Esophagus muscularis mucosa (tissue), 4 donors: ENCODE data around the gene WBP2. TPM values are rescaled to one million over a fixed set of nuclear protein-coding genes. Genes with fewer than 3 reads are reported as not detected.

Source experiments
- DNase-seq: peaks from one replicate; pipeline ENCODE4 v3.0.0-alpha.2; 2017; ENCODE audit errors: extremely low spot score
- H3K27ac ChIP-seq, 4 donors: fragments of 200-600 bp; sonication (generic); replicated peaks in 1 of 4; 1 replicate in 3 of 4; 2 replicates in 1 of 4; pipeline ENCODE4 v1.5.1; 2016 to 2019; ENCODE audit warnings: mild to moderate bottlenecking in 1 of 4
- H3K27me3 ChIP-seq, 4 donors: fragments of 200-600 bp; sonication (generic); one replicate each; pipeline versions ENCODE4 v1.5.1 to v1.6.0; 2016 to 2019
- H3K36me3 ChIP-seq, 4 donors: fragments of 200-600 bp; sonication (generic); one replicate each; pipeline ENCODE4 v1.5.1; 2016 to 2019
- H3K4me1 ChIP-seq, 4 donors: fragments of 200-600 bp; sonication (generic); one replicate each; pipeline ENCODE4 v1.5.1; 2016 to 2019
- H3K4me3 ChIP-seq, 4 donors: fragments of 200-600 bp; sonication (generic); 1 replicate in 2 of 4; 2 replicates in 2 of 4; pipeline ENCODE4 v1.5.1; 2016 to 2019; ENCODE audit warnings: mild to moderate bottlenecking in 4 of 4, moderate library complexity in 1 of 4
- H3K9me3 ChIP-seq, 4 donors: fragments of 200-600 bp; sonication (generic); 1 replicate in 3 of 4; 2 replicates in 1 of 4; pipeline ENCODE4 v1.5.1; 2016 to 2019
- EP300 ChIP-seq: sonication (generic); formaldehyde crosslinking; IDR thresholded peaks from one replicate; pipeline ENCODE4 v1.6.1; 2017; ENCODE audit warnings: antibody characterized with exemption
- POLR2A ChIP-seq: fragments of 450-650 bp; IDR thresholded peaks from one replicate; pipeline ENCODE4 v1.6.1; 2017; ENCODE audit warnings: antibody characterized with exemption, moderate library complexity, mild to moderate bottlenecking, low read depth
- POLR2AphosphoS5 ChIP-seq, 2 donors: sonication (generic); formaldehyde crosslinking; IDR thresholded peaks; one replicate each; pipeline ENCODE4 v1.6.1; 2017; ENCODE audit warnings: antibody characterized with exemption in 2 of 2
- WGBS: methylation state at CpG from one replicate; pipeline ENCODE4 v1.1.5; 2018; 5-methylcytosine and 5-hydroxymethylcytosine counted together
- intact Hi-C: fragments of 100-400 bp; cut with DNase I; formaldehyde crosslinking; loops from one replicate; pipeline ENCODE4 v1.15.1; 2023
- total RNA-seq, 4 donors: library from RNA; depleted of rRNA; stranded (reverse); fragments of >200 nt; gene quantifications; one replicate each; pipeline versions ENCODE4 v1.1.0 to v1.2.1, GENCODE V29; 2016
- TF ChIP-seq, protein P1 (sequence below), 3 experiments: fragments of 200-600 bp in 2 of 3; fragments of 450-650 bp in 1 of 3; sonication (generic) in 2 of 3; IDR thresholded peaks; one replicate each; pipeline ENCODE4 v1.5.1; 2017 to 2019; ENCODE audit warnings: antibody characterized with exemption in 3 of 3, mild to moderate bottlenecking in 2 of 3, moderate library complexity in 1 of 3

Gene WBP2
- total RNA-seq, 4 donors from 2014 or later: 48.2 to 95.8 (median 85.2) TPM

DNA sequence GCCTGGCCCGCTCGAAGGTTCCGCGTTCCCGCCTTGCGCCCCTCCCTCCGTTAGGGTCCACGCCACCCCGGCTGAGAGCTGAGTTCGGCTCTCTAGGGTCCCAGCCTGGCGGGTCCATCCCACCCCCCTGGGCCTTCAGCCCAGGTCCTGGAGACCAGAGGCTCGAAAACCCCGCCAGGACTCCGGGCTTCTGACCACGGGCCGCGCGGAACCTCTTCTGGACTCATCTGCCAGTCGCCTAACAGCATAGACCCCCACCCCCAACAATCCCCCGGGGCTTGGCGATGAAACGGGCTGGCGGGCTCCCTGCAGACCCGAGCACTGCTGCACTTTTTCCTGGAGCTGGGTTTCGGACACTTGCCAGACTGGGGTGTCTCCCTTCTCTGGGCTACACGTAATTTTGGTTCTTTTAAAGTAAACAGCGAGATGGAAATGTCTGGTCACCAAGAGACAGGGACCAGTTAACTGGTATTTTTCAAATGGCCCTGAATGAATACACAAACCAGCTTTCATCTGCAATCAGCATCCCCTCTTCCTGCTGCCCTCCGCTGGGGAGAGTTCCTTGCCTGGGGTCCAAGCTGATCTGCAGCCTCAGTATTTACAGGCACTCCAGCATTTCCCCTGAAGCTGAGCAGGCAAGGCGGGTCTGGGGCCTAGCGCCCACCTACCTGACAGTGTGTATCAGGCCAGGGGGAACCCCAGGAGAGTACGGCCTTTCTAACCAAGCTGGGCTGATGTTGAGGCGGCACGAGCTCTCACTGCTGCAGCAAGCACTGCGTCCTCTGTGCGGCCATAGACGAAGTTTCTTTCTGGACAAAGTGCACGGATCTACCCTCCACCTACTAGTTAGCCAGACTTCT, 42.3 kb upstream of the WBP2 start:
- Histone ChIP-seq H3K27ac (peak overlapping the region; percentile 89 to 98 (median 96)), H3K36me3 (peaks cover 35 to 54% (median 51%) of the 10 kb centered on the region in 4 donors), H3K4me3 (peak overlapping the region; percentile 73 to 99 (median 77)), H3K27me3 (no peaks in the 10 kb centered on the region), H3K9me3 (no peaks in the 10 kb centered on the region), H3K4me1 (peaks cover 25 to 50% (median 46%) of the 10 kb centered on the region in 4 donors)
- TF ChIP-seq, protein P1, sequence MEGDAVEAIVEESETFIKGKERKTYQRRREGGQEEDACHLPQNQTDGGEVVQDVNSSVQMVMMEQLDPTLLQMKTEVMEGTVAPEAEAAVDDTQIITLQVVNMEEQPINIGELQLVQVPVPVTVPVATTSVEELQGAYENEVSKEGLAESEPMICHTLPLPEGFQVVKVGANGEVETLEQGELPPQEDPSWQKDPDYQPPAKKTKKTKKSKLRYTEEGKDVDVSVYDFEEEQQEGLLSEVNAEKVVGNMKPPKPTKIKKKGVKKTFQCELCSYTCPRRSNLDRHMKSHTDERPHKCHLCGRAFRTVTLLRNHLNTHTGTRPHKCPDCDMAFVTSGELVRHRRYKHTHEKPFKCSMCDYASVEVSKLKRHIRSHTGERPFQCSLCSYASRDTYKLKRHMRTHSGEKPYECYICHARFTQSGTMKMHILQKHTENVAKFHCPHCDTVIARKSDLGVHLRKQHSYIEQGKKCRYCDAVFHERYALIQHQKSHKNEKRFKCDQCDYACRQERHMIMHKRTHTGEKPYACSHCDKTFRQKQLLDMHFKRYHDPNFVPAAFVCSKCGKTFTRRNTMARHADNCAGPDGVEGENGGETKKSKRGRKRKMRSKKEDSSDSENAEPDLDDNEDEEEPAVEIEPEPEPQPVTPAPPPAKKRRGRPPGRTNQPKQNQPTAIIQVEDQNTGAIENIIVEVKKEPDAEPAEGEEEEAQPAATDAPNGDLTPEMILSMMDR (IDR thresholded peaks at IDR 0.05): no peak
- intact Hi-C loops: loop anchor here (2.0 kb wide), 1 partner anchor 47 kb away; no protein-coding TSS in a partner anchor
- WGBS: 60% methylated on average over 14 of the region's 37 CpGs
- DNase-seq: no peak

DNA sequence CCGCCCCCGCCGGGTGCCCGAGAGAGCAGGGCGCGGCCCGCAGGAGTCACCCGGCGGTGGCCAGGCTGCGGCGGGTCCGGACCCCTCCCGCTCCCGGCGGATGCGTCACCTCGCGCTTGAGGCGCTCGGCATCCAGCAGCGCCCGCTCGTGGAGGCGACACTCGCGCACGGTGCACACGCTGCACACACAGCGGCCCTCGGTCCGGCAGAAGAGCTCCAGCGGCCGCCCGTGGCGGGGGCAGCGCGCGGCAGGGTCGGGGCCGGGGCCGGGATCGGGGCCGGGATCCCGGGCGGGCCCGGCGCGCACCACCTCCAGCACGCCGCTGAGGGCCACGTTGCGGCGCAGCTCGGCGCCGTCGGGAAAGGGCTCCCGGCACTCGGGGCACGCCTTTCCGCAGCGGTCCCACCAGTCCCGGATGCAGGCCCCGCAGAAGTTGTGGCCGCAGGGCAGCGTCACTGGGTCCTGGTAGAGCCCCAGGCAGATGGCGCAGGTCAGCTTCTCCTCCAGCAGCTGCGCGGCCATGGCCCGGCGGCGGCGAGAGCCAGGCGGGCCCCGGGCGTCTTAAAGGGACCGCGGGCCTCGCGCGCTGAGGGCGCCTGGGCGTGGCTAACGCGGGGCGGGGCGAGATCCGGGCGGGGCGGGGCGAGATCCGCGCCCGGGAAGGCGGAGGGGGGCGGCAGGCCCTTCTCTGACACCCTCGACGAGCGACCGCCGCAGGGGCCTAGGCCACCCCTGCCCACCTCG, 41.5 kb upstream of the WBP2 start, which contains the start of gene TRIM65:
Gene TRIM65, minus strand, starts transcription at position 537 of the 745 bp plus-strand sequence. Its CDS starts 14 bp downstream, at position 523.
- Histone ChIP-seq H3K4me3 (peak within 1 kb of the TSS; percentile 73 to 99 (median 77)), H3K9me3 (no peaks in the 10 kb centered on the region), H3K4me1 (peaks cover 25 to 55% (median 52%) of the 10 kb centered on the region in 4 donors), H3K27ac (peak within 1 kb of the TSS; percentile 89 to 98 (median 96)), H3K27me3 (no peaks in the 10 kb centered on the region), H3K36me3 (peaks cover 31 to 54% (median 51%) of the 10 kb centered on the region in 4 donors)
- TF ChIP-seq POLR2AphosphoS5 (IDR thresholded peaks at IDR 0.05) (peak; percentile 65 to 90), EP300 (no peak), POLR2A (peak; percentile 66)
- TF ChIP-seq, protein P1 (IDR thresholded peaks at IDR 0.05): peak; percentile 51 to 62 (median 54)
- 0% methylated on average over 18 of the region's 102 CpGs for WGBS
- no peak for DNase-seq
- intact Hi-C loops: loop anchor here (2.0 kb wide), 1 partner anchor 46 kb away; no protein-coding TSS in a partner anchor

DNA sequence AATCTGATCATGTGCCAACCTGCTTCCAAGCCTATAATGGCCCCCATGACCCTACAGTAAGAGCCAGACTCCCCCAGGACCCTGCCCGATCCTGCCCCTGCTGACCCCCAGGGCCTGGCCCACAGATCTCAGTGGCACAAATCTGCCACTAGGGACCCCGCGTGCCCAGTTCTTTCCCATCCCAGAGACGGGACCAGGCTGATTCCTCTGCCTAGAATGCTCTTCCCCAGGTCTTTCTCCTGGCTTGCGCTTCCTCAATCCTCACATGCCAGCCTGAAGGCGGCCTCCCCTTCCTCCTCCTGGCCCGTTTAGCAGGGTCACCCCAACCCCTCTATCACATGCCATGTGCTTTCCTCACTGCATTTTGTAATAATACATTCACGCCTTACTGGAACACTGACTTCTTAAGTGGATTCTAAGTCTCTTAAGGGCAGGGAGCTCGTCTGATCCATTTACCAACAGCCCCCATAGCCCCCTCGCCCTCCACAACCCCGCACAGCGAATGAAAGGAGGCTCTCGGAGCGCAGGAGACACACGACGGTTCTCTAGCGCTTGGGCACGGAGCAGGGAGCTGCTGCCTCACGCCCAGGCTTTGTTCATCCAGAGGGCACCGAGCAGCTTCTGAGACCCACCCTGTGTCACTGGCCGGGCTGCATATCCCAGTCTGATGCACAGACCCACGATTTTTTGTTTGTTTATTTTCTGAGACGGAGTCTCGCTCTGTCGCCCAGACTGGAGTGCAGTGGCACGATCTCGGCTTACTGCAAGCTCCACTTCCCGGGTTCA, 40.4 kb upstream of the WBP2 start:
- H3K36me3 ChIP-seq: peaks cover 27 to 54% (median 51%) of the 10 kb centered on the region in 4 donors
- peak overlapping the region; percentile 89 to 98 (median 96) for H3K27ac ChIP-seq
- H3K27me3 ChIP-seq: no peaks in the 10 kb centered on the region
- TF ChIP-seq POLR2AphosphoS5 (IDR thresholded peaks at IDR 0.05): no peak
- TF ChIP-seq, protein P1 (IDR thresholded peaks at IDR 0.05): peak in 2 of 3 experiments; percentile 26 to 47
- 28% methylated on average over 28 of the region's 28 CpGs for WGBS
- H3K4me3 ChIP-seq: peak overlapping the region; percentile 73 to 99 (median 77)
- H3K4me1 ChIP-seq: peaks cover 25 to 57% (median 52%) of the 10 kb centered on the region in 4 donors
- intact Hi-C loops: loop anchor here (2.0 kb wide), 2 partner anchors 17 to 45 kb away; partner anchors contain the start of gene TRIM47
- H3K9me3 ChIP-seq: no peaks in the 10 kb centered on the region
- no peak for DNase-seq

DNA sequence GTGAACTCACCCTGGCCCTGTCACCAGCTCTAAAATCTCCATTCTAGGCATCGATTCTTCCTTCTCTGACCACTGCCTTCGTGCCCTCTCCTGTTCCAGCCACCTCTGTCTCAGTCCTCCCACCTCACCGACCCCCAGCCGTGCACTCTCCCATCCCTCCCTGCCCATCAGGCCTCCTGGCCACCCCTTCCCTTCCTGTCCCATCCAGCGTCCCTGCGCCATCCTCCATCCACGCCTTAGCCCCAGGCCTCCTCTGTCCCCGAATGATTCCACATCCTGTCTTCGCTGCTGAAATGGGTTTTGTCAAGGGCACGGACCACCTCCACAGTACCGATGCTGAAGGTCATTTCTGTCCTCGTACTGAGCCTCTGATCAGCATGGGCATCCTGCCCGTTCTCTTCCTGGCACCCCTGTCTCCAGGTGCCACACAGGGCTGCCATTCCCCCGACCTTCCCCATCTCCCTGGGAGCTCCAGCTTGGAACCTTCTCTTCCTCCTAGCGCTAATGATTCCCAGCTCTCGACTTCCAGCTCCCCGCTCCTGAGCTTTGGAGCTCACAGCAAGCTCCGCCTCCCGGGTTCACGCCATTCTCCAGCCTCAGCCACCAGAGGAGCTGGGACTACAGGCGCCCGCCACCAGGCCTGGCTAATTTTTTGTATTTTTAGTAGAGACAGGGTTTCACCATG, 39.1 kb upstream of the WBP2 start:
- Histone ChIP-seq H3K9me3 (no peaks in the 10 kb centered on the region), H3K4me1 (peaks cover 25 to 57% (median 52%) of the 10 kb centered on the region in 4 donors), H3K4me3 (peak overlapping the region in 1 of 4 donors; percentile 74), H3K36me3 (peaks cover 22 to 52% (median 49%) of the 10 kb centered on the region in 4 donors), H3K27me3 (no peaks in the 10 kb centered on the region), H3K27ac (peak overlapping the region; percentile 89 to 98 (median 96))
- intact Hi-C loops: loop anchor here (2.0 kb wide), 1 partner anchor 15 kb away; the partner anchor contains the start of gene TRIM47
- DNase-seq: no peak
- no peak for TF ChIP-seq POLR2A
- no peak for TF ChIP-seq POLR2AphosphoS5 (IDR thresholded peaks at IDR 0.05)
- TF ChIP-seq, protein P1 (IDR thresholded peaks at IDR 0.05): no peak
- 84% methylated on average over 22 of the region's 22 CpGs for WGBS
